CD4-positive, alpha-beta T cell (primary cell): ENCODE results near the gene CFAP61. TPM values are rescaled to one million over a fixed set of nuclear protein-coding genes. Genes with fewer than 3 reads are reported as not detected.

Experiments used
- ATAC-seq: fragments of 200-7000 bp; cut with Tn5 transposase; one replicate; pipeline ENCODE4 v1.10.0; 2022; ENCODE audit warnings: mild to moderate bottlenecking; ENCODE audit not compliant: poor library complexity
- CTCF ChIA-PET: fragments of 350-600 bp; sonication (Branson Sonifier 250); formaldehyde crosslinking; loops from one replicate; lab custom pipeline; 2021; ENCODE audit warnings: antibody characterized with exemption, inconsistent platforms; lab: Charles Lee
- POLR2A ChIA-PET: fragments of 350-600 bp; sonication (Branson Sonifier 250); formaldehyde crosslinking; loops from one replicate; lab custom pipeline; 2021; ENCODE audit warnings: antibody characterized with exemption, inconsistent platforms; lab: Charles Lee
- DNase-seq, 14 experiments: peaks; one replicate each; pipeline ENCODE4 v3.0.0-alpha.2; 2013 to 2020; ENCODE audit warnings: mixed read lengths in 2 of 14
- H3K27ac ChIP-seq, 2 donors: one replicate each; pipeline versions ENCODE4 v1.5.1 to v1.7.0; 2013; ENCODE audit warnings: low read length in 2 of 2, low read depth in 1 of 2, mild to moderate bottlenecking in 1 of 2
- H3K27me3 ChIP-seq, 2 experiments: 1 replicate in 1 of 2; 2 replicates in 1 of 2; pipeline versions ENCODE4 v1.6.1 to v1.7.0; 2013; ENCODE audit warnings: low read length in 2 of 2, control low read depth in 1 of 2, mild to moderate bottlenecking in 1 of 2, moderate library complexity in 1 of 2; ENCODE audit not compliant: insufficient read depth in 2 of 2, control insufficient read depth in 1 of 2
- H3K36me3 ChIP-seq: one replicate; pipeline ENCODE4 v1.6.1; 2013; ENCODE audit warnings: low read length, control low read depth; ENCODE audit not compliant: insufficient read depth
- H3K4me1 ChIP-seq: one replicate; pipeline ENCODE4 v1.6.1; 2013; ENCODE audit warnings: low read length, control low read depth; ENCODE audit not compliant: insufficient read depth
- H3K4me3 ChIP-seq: one replicate; pipeline ENCODE4 v1.5.1; 2013; ENCODE audit warnings: mild to moderate bottlenecking, low read length, moderate library complexity
- H3K9me3 ChIP-seq, 2 experiments: 1 replicate in 1 of 2; 2 replicates in 1 of 2; pipeline versions ENCODE4 v1.6.1 to v1.7.0; 2013; ENCODE audit warnings: low read length in 2 of 2, mild to moderate bottlenecking in 2 of 2, control low read depth in 1 of 2, moderate library complexity in 1 of 2; ENCODE audit not compliant: control insufficient read depth in 1 of 2, insufficient read depth in 1 of 2
- H3K27ac Mint-ChIP-seq: one replicate; pipeline ENCODE4 v1.8.0; 2020; ENCODE audit warnings: mixed read lengths
- H3K27me3 Mint-ChIP-seq: one replicate; pipeline ENCODE4 v1.8.0; 2021; ENCODE audit warnings: mixed read lengths
- H3K36me3 Mint-ChIP-seq: one replicate; pipeline ENCODE4 v1.8.0; 2021; ENCODE audit warnings: low read depth, mixed read lengths
- H3K4me1 Mint-ChIP-seq: one replicate; pipeline ENCODE4 v1.8.0; 2021; ENCODE audit warnings: low read depth, mixed read lengths
- H3K4me3 Mint-ChIP-seq: one replicate; pipeline ENCODE4 v1.8.0; 2020; ENCODE audit warnings: mild to moderate bottlenecking, mixed read lengths
- H3K9me3 Mint-ChIP-seq: one replicate; pipeline ENCODE4 v1.8.0; 2020; ENCODE audit warnings: mixed read lengths
- intact Hi-C, 2 experiments: fragments of 100-400 bp; cut with DNase I in 1 of 2; cut with micrococcal nuclease in 1 of 2; formaldehyde crosslinking; loops; one replicate each; pipeline versions ENCODE4 v1.15.1 to v1.9.0; 2023 to 2025; cut with DNase I, micrococcal nuclease
- total RNA-seq, 174 experiments: library from RNA in 2 of 174; stranded (reverse) in 2 of 174; gene quantifications; one replicate each; pipeline ENCODE4 v1.2.3 and lab custom pipeline; 2021 to 2026
- TF ChIP-seq, protein P1 (sequence below): fragments of 200-600 bp; IDR thresholded peaks from one replicate; pipeline ENCODE4 v1.8.0; 2022; ENCODE audit warnings: antibody characterized with exemption, mild to moderate bottlenecking

Gene CFAP61
- total RNA-seq, 2 experiments from 2014 or later, result not detected

DNA sequence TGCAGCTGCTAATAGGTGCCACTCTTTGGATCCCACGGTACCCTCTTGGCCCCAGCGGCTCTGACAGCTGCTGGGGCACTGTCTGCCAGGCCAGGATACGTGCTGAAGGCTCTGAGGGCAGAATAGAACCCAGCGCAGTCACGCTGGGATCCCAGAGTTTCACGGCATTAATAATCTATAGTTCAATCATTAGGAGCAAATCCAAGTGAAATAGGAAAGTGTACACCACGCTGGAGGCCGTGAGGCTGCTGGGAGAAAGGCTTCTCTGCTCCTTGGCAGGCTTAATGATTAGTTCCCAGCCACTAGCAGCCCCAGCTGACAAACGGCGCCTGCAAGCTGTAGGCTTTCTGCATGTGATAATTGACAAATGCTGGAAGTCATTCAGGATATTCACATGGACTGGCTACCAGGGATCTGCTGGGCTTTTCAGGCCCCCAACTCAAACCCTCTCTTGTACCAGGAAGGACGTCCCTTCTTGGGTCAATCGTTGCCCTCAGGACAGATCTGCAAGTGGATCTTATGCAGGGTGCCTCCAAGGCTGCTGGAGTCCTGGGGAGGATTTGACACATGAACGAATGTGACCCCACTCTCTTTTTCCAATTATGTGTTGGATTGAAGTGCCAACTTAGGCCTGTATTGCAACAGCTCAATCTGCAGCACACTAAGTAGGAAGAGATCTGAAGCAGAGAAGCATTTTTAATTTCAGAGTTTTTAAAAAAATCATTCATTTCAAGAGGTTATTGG, 265.5 kb downstream of the CFAP61 start:
- Mint-ChIP-seq H3K36me3 (no peaks in the 10 kb centered on the region), H3K9me3 (peaks cover 4% of the 10 kb centered on the region), H3K27ac (no peak overlapping the region), H3K27me3 (peaks cover 12% of the 10 kb centered on the region), H3K4me1 (no peaks in the 10 kb centered on the region), H3K4me3 (no peak overlapping the region)
- Histone ChIP-seq H3K9me3 (peaks cover 0 to 15% of the 10 kb centered on the region in 2 experiments), H3K27me3 (peaks cover 0 to 2% of the 10 kb centered on the region in 2 experiments), H3K36me3 (no peaks in the 10 kb centered on the region), H3K4me3 (no peak overlapping the region), H3K27ac (no peak overlapping the region), H3K4me1 (no peaks in the 10 kb centered on the region)
- ChIA-PET CTCF (no interaction called here), POLR2A (no interaction called here)
- TF ChIP-seq, protein P1, sequence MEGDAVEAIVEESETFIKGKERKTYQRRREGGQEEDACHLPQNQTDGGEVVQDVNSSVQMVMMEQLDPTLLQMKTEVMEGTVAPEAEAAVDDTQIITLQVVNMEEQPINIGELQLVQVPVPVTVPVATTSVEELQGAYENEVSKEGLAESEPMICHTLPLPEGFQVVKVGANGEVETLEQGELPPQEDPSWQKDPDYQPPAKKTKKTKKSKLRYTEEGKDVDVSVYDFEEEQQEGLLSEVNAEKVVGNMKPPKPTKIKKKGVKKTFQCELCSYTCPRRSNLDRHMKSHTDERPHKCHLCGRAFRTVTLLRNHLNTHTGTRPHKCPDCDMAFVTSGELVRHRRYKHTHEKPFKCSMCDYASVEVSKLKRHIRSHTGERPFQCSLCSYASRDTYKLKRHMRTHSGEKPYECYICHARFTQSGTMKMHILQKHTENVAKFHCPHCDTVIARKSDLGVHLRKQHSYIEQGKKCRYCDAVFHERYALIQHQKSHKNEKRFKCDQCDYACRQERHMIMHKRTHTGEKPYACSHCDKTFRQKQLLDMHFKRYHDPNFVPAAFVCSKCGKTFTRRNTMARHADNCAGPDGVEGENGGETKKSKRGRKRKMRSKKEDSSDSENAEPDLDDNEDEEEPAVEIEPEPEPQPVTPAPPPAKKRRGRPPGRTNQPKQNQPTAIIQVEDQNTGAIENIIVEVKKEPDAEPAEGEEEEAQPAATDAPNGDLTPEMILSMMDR, result no peak
- DNase-seq (no peak), ATAC-seq (no peak)
- intact Hi-C loops, result no loop called here

DNA sequence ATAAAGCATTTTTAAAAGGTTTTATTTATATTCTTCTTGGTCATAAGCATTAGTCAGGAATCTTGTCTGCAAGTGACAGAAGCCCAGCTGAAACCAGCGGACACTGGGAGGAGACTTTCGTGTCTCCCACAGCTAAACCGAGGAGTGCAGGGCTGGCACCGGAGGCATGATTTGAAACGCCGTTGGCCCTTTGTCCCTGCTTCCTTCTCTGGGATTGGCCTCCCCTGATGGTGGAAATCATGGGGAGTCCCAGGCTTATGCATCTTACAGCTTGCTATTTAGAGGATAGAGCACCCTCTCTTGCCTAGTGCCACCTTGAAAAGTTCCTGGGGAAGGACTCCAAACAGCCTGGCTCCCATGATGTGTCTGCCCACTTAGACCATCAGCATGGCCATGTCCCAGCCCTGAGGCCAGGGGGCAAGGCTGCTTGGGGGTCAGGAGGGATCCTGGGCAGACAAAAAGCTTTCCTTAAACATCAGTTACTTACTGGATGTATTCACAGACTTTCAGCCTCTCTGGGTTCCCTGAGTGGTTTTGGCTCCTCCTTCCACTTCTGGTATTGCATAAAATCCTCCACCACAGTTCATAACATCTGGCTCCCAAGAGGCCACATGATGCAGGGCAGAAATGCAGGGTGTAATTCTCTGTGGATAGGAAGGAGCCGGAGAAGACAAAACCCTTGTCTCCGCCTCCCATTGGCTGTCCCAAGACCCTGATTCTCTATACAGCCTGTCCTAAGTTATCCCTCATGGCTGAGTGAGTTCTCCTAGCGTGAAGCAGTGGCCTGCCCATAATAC, 266.2 kb downstream of the CFAP61 start:
- Mint-ChIP-seq H3K27ac (no peak overlapping the region), H3K4me1 (no peaks in the 10 kb centered on the region), H3K36me3 (no peaks in the 10 kb centered on the region), H3K27me3 (peaks cover 12% of the 10 kb centered on the region), H3K4me3 (no peak overlapping the region), H3K9me3 (peaks cover 4% of the 10 kb centered on the region)
- DNase-seq, result no peak
- peaks cover 0 to 15% of the 10 kb centered on the region in 2 experiments for H3K9me3 ChIP-seq
- no peaks in the 10 kb centered on the region for H3K4me1 ChIP-seq
- ChIA-PET POLR2A (no interaction called here), CTCF (no interaction called here)
- intact Hi-C loops, result no loop called here
- no peak overlapping the region for H3K27ac ChIP-seq
- H3K36me3 ChIP-seq, result no peaks in the 10 kb centered on the region
- H3K27me3 ChIP-seq, result peaks cover 0 to 2% of the 10 kb centered on the region in 2 experiments
- ATAC-seq, result no peak
- H3K4me3 ChIP-seq, result no peak overlapping the region
- TF ChIP-seq, protein P1, result no peak

DNA sequence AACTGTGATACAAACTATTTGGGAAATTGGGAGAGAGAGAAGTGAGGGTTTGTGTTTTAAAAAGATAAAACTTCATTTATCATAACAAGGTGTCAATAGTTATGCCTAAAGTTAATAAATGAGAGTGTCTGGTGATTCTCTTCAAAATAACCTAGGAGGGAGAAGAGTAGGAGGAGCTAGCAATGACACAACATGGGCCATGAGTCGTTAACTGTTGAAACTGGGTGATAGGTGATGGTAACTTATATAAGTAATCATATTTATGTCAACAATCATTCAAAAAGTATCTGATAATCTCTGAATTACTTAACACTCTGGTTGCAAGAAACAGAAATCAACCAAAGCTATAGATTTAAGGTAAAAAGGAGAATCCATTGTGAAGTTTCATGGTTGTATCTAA, 268.8 kb downstream of the CFAP61 start:
- CTCF ChIA-PET, result no interaction called here
- POLR2A ChIA-PET, result no interaction called here
- no peak overlapping the region for H3K4me3 Mint-ChIP-seq

More for the DNA sequence above, 268.8 kb downstream of the CFAP61 start:
- peaks cover 0 to 2% of the 10 kb centered on the region in 2 experiments for H3K27me3 ChIP-seq
- H3K9me3 ChIP-seq, result peaks cover 0 to 15% of the 10 kb centered on the region in 2 experiments
- Mint-ChIP-seq H3K36me3 (no peaks in the 10 kb centered on the region), H3K27me3 (peaks cover 12% of the 10 kb centered on the region), H3K4me1 (no peaks in the 10 kb centered on the region), H3K27ac (no peak overlapping the region), H3K9me3 (peaks cover 4% of the 10 kb centered on the region)
- TF ChIP-seq, protein P1, result no peak
- no peaks in the 10 kb centered on the region for H3K36me3 ChIP-seq
- intact Hi-C loops, result no loop called here
- ATAC-seq (no peak), DNase-seq (no peak)
- no peak overlapping the region for H3K27ac ChIP-seq
- no peak overlapping the region for H3K4me3 ChIP-seq
- no peaks in the 10 kb centered on the region for H3K4me1 ChIP-seq
